Measurements from ENCODE around the gene AK4.

DNA sequence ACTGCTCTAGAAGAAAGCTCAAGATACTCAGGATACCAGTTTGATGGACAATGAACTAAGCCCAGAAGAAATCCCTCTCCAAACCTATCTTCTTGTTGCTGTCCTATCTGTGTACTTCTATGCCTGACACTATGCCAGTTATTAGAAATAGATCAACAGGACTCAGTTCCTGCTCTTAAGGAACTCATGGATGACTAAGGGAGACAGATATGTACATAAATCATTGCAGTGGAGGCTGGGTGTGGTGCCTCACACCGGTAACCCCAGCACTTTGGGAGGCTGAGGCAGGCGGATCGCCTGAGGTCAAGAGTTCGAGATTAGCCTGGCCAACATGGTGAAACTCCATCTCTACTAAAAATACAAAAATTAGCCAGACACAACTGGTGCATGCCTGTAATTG is 42.4 kb upstream of the AK4 start:
- TF ChIP-seq CTCF (optimal IDR thresholded peaks at IDR 0.05 in 1 of 3, IDR thresholded peaks at IDR 0.05 in 1 of 3, conservative IDR thresholded peaks at IDR 0.05 in 1 of 3; ENCODE audit: extremely low read depth in 1 of 3, insufficient read depth in 2 of 3, low read length in 3 of 3), result no peak
- TF ChIP-seq EZH2 (IDR thresholded peaks at IDR 0.05; ENCODE audit: low read length), result no peak

Data from keratinocyte (primary cell).